Measurements from ENCODE around the gene PLEKHG4B. TPM values are rescaled to one million over a fixed set of nuclear protein-coding genes. Genes with fewer than 3 reads are reported as not detected.

The PLEKHG4B gene
- polyA plus RNA-seq, 1 of the 3 experiments (the other 2 are of a cell fraction): 0.18 TPM

DNA sequence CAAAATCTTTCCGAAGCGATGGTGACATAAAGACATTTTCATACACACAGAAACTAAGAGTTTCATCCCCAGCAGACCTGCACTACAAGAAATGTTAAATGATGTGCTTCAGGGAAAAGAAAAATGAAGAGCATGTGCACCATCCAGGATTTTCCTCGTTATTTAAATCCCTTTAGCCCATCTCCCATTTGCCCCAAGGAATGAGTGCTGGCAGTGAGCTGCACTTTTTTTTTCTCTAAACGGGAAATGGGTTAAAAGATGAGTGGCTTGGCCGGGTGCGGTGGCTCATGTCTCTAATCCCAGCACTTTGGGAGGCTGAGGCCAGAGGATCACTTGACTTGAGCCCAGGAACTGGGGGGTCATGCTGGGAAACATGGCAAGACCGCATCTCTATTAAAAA is 92.5 kb downstream of the PLEKHG4B start (continued):
- TF ChIP-seq, protein P1, sequence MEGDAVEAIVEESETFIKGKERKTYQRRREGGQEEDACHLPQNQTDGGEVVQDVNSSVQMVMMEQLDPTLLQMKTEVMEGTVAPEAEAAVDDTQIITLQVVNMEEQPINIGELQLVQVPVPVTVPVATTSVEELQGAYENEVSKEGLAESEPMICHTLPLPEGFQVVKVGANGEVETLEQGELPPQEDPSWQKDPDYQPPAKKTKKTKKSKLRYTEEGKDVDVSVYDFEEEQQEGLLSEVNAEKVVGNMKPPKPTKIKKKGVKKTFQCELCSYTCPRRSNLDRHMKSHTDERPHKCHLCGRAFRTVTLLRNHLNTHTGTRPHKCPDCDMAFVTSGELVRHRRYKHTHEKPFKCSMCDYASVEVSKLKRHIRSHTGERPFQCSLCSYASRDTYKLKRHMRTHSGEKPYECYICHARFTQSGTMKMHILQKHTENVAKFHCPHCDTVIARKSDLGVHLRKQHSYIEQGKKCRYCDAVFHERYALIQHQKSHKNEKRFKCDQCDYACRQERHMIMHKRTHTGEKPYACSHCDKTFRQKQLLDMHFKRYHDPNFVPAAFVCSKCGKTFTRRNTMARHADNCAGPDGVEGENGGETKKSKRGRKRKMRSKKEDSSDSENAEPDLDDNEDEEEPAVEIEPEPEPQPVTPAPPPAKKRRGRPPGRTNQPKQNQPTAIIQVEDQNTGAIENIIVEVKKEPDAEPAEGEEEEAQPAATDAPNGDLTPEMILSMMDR (IDR thresholded peaks at IDR 0.05): no peak
- TF ChIP-seq RXRA (IDR thresholded peaks at IDR 0.05; ENCODE audit: borderline replicate concordance, low read depth): no peak

DNA sequence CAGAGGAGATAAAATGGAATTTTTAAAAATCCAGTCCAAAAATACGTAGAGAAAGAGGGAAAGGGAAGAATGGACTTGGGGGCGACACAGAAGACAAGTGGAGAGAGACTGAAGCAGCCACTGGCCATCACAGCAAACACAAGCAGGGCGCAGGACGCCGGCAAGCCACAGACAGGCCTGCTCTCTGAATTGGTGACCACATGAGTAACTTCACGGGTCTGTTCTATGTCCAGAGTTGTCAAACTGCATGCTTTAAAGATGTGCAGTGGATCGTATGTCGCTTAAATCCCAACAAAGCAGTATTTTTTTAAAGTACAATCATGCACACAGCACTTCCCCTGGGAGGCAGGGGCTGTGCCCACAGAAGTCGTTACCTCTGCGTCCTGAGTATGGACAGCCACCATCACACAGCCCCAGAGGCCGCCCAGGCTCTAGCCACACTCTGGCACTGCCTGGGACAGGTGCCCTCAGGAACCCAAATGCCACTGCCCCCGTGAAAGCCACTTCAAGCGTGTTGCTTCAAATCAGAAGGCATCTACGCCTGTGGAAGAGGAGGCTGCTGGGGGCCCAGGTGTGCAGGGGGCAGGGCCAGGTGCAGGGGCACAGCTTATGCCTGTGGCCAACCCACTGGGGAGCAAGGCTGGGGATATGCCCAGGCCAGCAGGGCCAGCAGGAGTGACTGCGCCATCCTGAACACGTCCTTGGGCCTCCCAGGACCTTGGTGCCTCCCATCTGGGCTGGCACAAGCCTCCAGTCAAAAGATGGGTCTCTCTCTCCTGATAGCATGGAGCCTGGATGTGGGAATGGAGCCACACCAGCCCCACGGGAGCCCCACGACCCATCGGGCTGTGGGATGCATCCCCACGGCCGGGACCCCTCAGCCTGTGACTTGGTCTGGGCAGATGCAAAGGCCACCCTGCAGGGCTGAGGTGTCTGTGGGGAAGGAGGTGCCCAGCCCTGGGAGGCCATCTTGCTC is 93.4 kb downstream of the PLEKHG4B start:
- H3K9me2 ChIP-seq: no peaks in the 10 kb centered on the region
- no peaks in the 10 kb centered on the region for H3K9me3 ChIP-seq
- ChIA-PET CTCF (interaction anchor here (0.6 kb wide), 1 partner anchor 764 kb away, joined by 3 read pairs; no protein-coding TSS in a partner anchor), POLR2A (no interaction called here)
- H3K36me3 ChIP-seq (replicated peaks in 1 of 2; ENCODE audit: control insufficient read depth in 1 of 2, insufficient read depth in 2 of 2, low read length in 1 of 2): no peaks in the 10 kb centered on the region
- WGBS (ENCODE audit: low lambda C conversion rate): 56% methylated on average over 16 of the region's 21 CpGs
- H4K20me1 ChIP-seq (ENCODE audit: insufficient read depth): no peaks in the 10 kb centered on the region
- no peak overlapping the region for H3K27ac ChIP-seq (ENCODE audit: low read depth in 2 of 2, low read length in 1 of 2)
- H3F3A ChIP-seq (replicated peaks; ENCODE audit: insufficient read depth): no peaks in the 10 kb centered on the region
- no peak overlapping the region for H2AFZ ChIP-seq (ENCODE audit: low read depth)
- H3K9ac ChIP-seq: no peak overlapping the region
- DNase-seq: no peak
- H3K79me2 ChIP-seq (ENCODE audit: insufficient read depth): no peaks in the 10 kb centered on the region
- H3K27me3 ChIP-seq (ENCODE audit: insufficient read depth): no peaks in the 10 kb centered on the region
- H3K4me2 ChIP-seq: no peak overlapping the region
- H3K4me3 ChIP-seq (ENCODE audit: low read depth in 2 of 2, low read length in 1 of 2): no peak overlapping the region
- no peak for TF ChIP-seq FOSL2 (IDR thresholded peaks at IDR 0.05; ENCODE audit: borderline replicate concordance, low read depth)
- TF ChIP-seq TCF12 (IDR thresholded peaks at IDR 0.05): peak; percentile 48; the same call in 1 of the 2 replicates
- peaks cover 0 to 19% of the 10 kb centered on the region in 2 experiments; a peak in 1 of 4 replicates for H3K4me1 ChIP-seq (ENCODE audit: control insufficient read depth in 1 of 2, insufficient read depth in 2 of 2, low read depth in 1 of 2, low read length in 1 of 2)

DNA sequence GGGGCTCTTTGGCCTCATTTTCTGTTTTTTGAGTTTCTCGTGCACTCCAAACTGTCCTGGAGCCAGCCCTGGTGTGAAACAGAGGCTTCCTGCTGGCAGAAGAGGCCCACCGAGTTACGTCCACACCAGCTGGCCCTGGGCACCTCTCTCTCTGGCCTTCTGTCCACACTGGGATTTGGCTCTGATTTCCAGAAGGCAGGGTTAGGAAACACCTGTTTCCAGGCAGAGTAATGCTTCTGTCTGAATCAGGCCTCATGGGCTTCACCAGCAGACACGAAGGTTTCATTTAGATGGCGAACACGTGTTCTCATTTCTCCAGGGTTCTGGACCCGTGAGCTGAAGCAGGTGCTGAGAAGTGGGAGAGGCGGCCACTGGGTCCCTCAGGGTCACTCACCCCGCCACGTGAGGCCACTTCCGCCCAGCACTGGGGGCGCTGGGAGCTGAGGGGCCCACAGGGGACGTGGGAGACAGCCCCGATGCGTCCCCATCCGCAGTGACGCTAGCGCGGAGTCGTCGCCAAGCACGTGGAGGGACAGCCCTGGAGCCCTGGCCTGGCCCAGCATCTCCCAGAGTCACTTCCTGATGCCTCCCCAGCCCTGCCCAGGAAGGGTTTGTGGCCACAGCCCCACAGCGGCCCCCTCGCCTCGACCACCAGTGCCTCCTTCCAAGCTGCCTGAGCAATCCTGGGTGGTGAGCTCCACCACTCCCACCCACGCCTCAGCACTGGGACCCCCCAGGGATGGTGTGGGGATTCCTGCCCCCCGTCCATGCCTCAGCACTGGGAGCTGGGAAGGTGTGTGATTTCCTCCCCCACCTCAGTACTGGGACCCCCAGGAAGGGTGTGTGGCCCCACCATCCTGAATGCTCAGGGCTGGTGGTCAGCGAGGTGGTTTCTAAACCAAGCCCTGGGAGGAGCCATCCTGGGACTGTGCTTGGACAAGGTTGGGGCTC is 94.4 kb downstream of the PLEKHG4B start:
- H3K36me3 ChIP-seq (replicated peaks in 1 of 2; ENCODE audit: control insufficient read depth in 1 of 2, insufficient read depth in 2 of 2, low read length in 1 of 2): no peaks in the 10 kb centered on the region
- H4K20me1 ChIP-seq (ENCODE audit: insufficient read depth): no peaks in the 10 kb centered on the region
- H3K9me3 ChIP-seq: no peaks in the 10 kb centered on the region
- H3K27ac ChIP-seq (ENCODE audit: low read depth in 2 of 2, low read length in 1 of 2): no peak overlapping the region
- H3K79me2 ChIP-seq (ENCODE audit: insufficient read depth): no peaks in the 10 kb centered on the region
- no peak for TF ChIP-seq RFX5 (IDR thresholded peaks at IDR 0.05; ENCODE audit: low read length)
- no peak for TF ChIP-seq EZH2phosphoT487 (IDR thresholded peaks at IDR 0.05; ENCODE audit: borderline replicate concordance, low read depth)
- no peak for TF ChIP-seq NFIC (IDR thresholded peaks at IDR 0.05; ENCODE audit: borderline replicate concordance)
- TF ChIP-seq, protein P2, sequence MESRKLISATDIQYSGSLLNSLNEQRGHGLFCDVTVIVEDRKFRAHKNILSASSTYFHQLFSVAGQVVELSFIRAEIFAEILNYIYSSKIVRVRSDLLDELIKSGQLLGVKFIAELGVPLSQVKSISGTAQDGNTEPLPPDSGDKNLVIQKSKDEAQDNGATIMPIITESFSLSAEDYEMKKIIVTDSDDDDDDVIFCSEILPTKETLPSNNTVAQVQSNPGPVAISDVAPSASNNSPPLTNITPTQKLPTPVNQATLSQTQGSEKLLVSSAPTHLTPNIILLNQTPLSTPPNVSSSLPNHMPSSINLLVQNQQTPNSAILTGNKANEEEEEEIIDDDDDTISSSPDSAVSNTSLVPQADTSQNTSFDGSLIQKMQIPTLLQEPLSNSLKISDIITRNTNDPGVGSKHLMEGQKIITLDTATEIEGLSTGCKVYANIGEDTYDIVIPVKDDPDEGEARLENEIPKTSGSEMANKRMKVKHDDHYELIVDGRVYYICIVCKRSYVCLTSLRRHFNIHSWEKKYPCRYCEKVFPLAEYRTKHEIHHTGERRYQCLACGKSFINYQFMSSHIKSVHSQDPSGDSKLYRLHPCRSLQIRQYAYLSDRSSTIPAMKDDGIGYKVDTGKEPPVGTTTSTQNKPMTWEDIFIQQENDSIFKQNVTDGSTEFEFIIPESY (IDR thresholded peaks at IDR 0.05; ENCODE audit: borderline replicate concordance, low read depth): no peak
- TF ChIP-seq, protein P3, sequence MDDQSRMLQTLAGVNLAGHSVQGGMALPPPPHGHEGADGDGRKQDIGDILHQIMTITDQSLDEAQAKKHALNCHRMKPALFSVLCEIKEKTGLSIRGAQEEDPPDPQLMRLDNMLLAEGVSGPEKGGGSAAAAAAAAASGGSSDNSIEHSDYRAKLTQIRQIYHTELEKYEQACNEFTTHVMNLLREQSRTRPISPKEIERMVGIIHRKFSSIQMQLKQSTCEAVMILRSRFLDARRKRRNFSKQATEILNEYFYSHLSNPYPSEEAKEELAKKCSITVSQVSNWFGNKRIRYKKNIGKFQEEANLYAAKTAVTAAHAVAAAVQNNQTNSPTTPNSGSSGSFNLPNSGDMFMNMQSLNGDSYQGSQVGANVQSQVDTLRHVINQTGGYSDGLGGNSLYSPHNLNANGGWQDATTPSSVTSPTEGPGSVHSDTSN (IDR thresholded peaks at IDR 0.05): no peak
- TF ChIP-seq USF1 (IDR thresholded peaks at IDR 0.05; ENCODE audit: borderline replicate concordance, low read depth): no peak
- TF ChIP-seq FOXM1 (IDR thresholded peaks at IDR 0.05; ENCODE audit: low read depth): no peak
- TF ChIP-seq POLR2AphosphoS5 (IDR thresholded peaks at IDR 0.05; ENCODE audit: low read depth, low read length): no peak
- no peak for TF ChIP-seq TAF1 (IDR thresholded peaks at IDR 0.05; ENCODE audit: borderline replicate concordance, low read depth, low read length)
- TF ChIP-seq FOXJ3 (CRISPR knock-in tag; IDR thresholded peaks at IDR 0.05): no peak
- no peak for TF ChIP-seq EP300 (IDR thresholded peaks at IDR 0.05; ENCODE audit: borderline replicate concordance in 1 of 2, low read depth in 1 of 2, low read length in 1 of 2)
- H3K9ac ChIP-seq: no peak overlapping the region
- DNase-seq: no peak
- H3K4me2 ChIP-seq: no peak overlapping the region
- no peak overlapping the region for H2AFZ ChIP-seq (ENCODE audit: low read depth)
- H3K27me3 ChIP-seq (ENCODE audit: insufficient read depth): no peaks in the 10 kb centered on the region
- no peaks in the 10 kb centered on the region for H3F3A ChIP-seq (replicated peaks; ENCODE audit: insufficient read depth)
- ChIA-PET POLR2A (no interaction called here), CTCF (interaction anchor here (1.2 kb wide), 1 partner anchor 10 kb away, joined by 3 read pairs; no protein-coding TSS in a partner anchor)
- H3K9me2 ChIP-seq: no peaks in the 10 kb centered on the region
- 77% methylated on average over 21 of the region's 28 CpGs for WGBS (ENCODE audit: low lambda C conversion rate)
- peaks cover 0 to 19% of the 10 kb centered on the region in 2 experiments; a peak in 1 of 4 replicates for H3K4me1 ChIP-seq (ENCODE audit: control insufficient read depth in 1 of 2, insufficient read depth in 2 of 2, low read depth in 1 of 2, low read length in 1 of 2)
- H3K4me3 ChIP-seq (ENCODE audit: low read depth in 2 of 2, low read length in 1 of 2): no peak overlapping the region

Measured in SK-N-SH (cell line).